BLaER1 (cell line): Measurements from ENCODE around the gene CHI3L1.

Experiments used
- H3K27ac ChIP-seq: shearing (Covaris generic); formaldehyde crosslinking; 2 replicates; pipeline ENCODE4 v1.8.1; 2022
- H3K27me3 ChIP-seq: shearing (Covaris generic); formaldehyde crosslinking; 2 replicates; pipeline ENCODE4 v1.8.1; 2022
- H3K36me3 ChIP-seq: shearing (Covaris generic); formaldehyde crosslinking; 2 replicates; pipeline ENCODE4 v1.8.1; 2022
- H3K4me1 ChIP-seq: shearing (Covaris generic); formaldehyde crosslinking; 2 replicates; pipeline ENCODE4 v1.8.1; 2022
- H3K4me2 ChIP-seq: shearing (Covaris generic); formaldehyde crosslinking; 2 replicates; pipeline ENCODE4 v1.8.1; 2022
- H3K4me3 ChIP-seq: shearing (Covaris generic); formaldehyde crosslinking; 2 replicates; pipeline ENCODE4 v1.8.1; 2022
- H3K9ac ChIP-seq: shearing (Covaris generic); formaldehyde crosslinking; 2 replicates; pipeline ENCODE4 v1.8.1; 2022
- H3K9me3 ChIP-seq: shearing (Covaris generic); formaldehyde crosslinking; 2 replicates; pipeline ENCODE4 v1.8.1; 2022
- H4K20me1 ChIP-seq: shearing (Covaris generic); formaldehyde crosslinking; 2 replicates; pipeline ENCODE4 v1.8.1; 2022
- Cebpa-rat ChIP-seq: shearing (Covaris generic); IDR thresholded peaks from 2 replicates; pipeline ENCODE4 v1.8.1; 2022

CHI3L1 gene

GRCh38 chr1:203153989-203154821, 32.3 kb downstream of the CHI3L1 start:
- Histone ChIP-seq H3K36me3 (no peaks in the 10 kb centered on the region), H3K9ac (peak overlapping the region; percentile 55), H3K9me3 (0 out of 2 replicates have a peak, but pooled peaks cover 9% of the 10 kb centered on the region), H3K4me3 (no peak overlapping the region), H3K4me1 (peaks cover 55% of the 10 kb centered on the region), H3K27me3 (no peaks in the 10 kb centered on the region), H4K20me1 (no peaks in the 10 kb centered on the region), H3K4me2 (peak overlapping the region; percentile 95), H3K27ac (peak overlapping the region; percentile 52)
- TF ChIP-seq Cebpa-rat, result no peak

GRCh38 chr1:203153051-203153988, 33.2 kb downstream of the CHI3L1 start:
- Histone ChIP-seq H3K9me3 (0 out of 2 replicates have a peak, but pooled peaks cover under 1% of the 10 kb centered on the region), H3K4me3 (no peak overlapping the region), H4K20me1 (no peaks in the 10 kb centered on the region), H3K27ac (peak overlapping the region; percentile 52), H3K4me1 (peaks cover 64% of the 10 kb centered on the region), H3K27me3 (no peaks in the 10 kb centered on the region), H3K9ac (peak overlapping the region; percentile 55), H3K36me3 (no peaks in the 10 kb centered on the region), H3K4me2 (peak overlapping the region; percentile 95)
- no peak for TF ChIP-seq Cebpa-rat

- Histone ChIP-seq H4K20me1 (no peaks in the 10 kb centered on the region), H3K4me2 (peak overlapping the region; percentile 95), H3K27ac (no peak overlapping the region; the same call in 1 of the 2 replicates), H3K4me1 (peaks cover 73% of the 10 kb centered on the region), H3K36me3 (no peaks in the 10 kb centered on the region), H3K27me3 (no peaks in the 10 kb centered on the region), H3K9me3 (no peaks in the 10 kb centered on the region), H3K4me3 (no peak overlapping the region), H3K9ac (peak overlapping the region; percentile 55; the same call in 1 of the 2 replicates)
- TF ChIP-seq Cebpa-rat, result no peak
Observed at GRCh38 chr1:203152158-203153034, 34.1 kb downstream of the CHI3L1 start.

DNA sequence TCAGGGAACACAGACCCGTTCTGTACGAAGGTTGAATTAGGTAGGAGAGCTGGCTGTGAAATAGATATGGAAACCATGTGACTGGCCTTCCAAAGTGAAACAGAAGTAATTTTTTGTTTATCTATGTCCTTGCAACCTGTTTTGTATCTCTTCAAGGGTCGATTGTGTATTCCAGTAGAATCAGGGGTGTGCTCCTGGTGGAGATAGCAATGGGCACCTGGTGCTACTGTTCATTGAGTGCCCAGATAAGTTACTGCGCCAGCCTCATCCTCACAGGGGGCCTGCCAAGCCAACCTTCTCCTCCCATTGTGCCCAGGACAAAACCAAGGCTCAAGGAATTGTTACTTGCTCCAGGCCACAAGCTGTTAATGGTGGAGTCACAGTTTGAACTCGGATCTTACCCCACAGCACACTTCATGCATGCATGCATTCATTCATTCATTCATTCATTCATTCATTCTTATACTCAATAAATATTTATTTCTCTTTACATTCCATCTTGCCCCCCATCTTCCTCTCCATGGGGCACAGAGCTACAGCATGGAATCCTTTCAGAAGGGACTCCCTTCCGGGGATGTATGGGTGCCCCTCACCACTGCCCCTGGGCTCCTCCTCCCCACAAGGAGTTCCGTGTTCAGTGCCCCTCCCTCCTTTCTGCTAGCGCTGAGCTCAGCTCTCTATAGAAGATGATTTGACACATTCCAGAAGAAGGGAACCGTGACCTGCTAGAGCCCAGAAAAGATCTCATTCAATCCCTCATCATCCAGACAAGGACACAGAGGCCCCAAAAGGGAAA, 34.9 kb downstream of the CHI3L1 start:
- peak overlapping the region; percentile 95 for H3K4me2 ChIP-seq
- H3K4me1 ChIP-seq, result peaks cover 82% of the 10 kb centered on the region

GRCh38 chr1:203150511-203151297, 35.8 kb downstream of the CHI3L1 start:
- no peaks in the 10 kb centered on the region for H3K27me3 ChIP-seq
- no peak overlapping the region for H3K4me3 ChIP-seq
- no peaks in the 10 kb centered on the region for H4K20me1 ChIP-seq
- H3K36me3 ChIP-seq, result no peaks in the 10 kb centered on the region
- H3K27ac ChIP-seq, result peak overlapping the region; percentile 35; the same call in 1 of the 2 replicates
- H3K4me1 ChIP-seq, result peaks cover 90% of the 10 kb centered on the region
- TF ChIP-seq Cebpa-rat, result no peak
- no peaks in the 10 kb centered on the region for H3K9me3 ChIP-seq
- peak overlapping the region; percentile 48 for H3K4me2 ChIP-seq
- H3K9ac ChIP-seq, result no peak overlapping the region

More for the DNA sequence above, 34.9 kb downstream of the CHI3L1 start:
- no peaks in the 10 kb centered on the region for H4K20me1 ChIP-seq
- no peak for TF ChIP-seq Cebpa-rat
- no peak overlapping the region for H3K4me3 ChIP-seq
- peak overlapping the region; percentile 8; the same call in 1 of the 2 replicates for H3K27ac ChIP-seq
- H3K9me3 ChIP-seq, result no peaks in the 10 kb centered on the region
- no peaks in the 10 kb centered on the region for H3K36me3 ChIP-seq
- no peak overlapping the region for H3K9ac ChIP-seq
- H3K27me3 ChIP-seq, result no peaks in the 10 kb centered on the region

DNA sequence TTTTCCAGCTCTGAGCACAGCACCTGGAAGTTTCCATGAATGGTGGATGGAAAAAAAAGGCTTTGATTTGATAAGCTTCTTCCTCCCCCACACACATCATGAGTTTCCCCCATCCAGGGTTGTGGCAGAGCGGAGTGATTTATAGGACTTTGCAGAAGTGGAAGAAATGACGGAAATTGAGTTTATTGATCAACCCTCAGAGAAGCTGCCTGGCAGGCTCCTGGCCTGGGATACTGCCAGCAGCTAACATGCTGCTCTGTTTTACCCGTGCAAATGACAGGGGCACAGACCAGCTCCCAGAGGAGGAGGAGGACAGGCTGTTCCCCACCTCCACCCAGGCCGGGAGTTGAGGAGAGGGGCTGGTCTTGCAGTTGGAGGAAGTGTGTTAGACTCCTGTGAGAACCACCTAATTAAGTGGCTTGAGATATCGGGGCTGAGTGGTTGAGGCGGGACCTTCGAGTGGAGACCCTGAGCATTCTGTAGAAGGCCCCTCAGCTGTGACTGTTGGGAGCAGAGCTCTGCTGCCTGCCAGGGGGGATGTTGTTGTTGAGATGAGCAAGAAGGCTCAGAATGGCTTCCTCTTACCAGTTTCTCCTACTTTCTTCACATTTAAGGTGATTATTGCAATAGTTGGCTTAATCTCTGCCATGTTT, 37.2 kb downstream of the CHI3L1 start:
- Histone ChIP-seq H3K4me3 (no peak overlapping the region), H4K20me1 (no peaks in the 10 kb centered on the region), H3K27me3 (no peaks in the 10 kb centered on the region), H3K4me1 (peaks cover 100% of the 10 kb centered on the region), H3K27ac (peak overlapping the region; percentile 24; the same call in 1 of the 2 replicates), H3K9me3 (no peaks in the 10 kb centered on the region), H3K9ac (no peak overlapping the region), H3K36me3 (no peaks in the 10 kb centered on the region), H3K4me2 (peak overlapping the region; percentile 48)
- no peak for TF ChIP-seq Cebpa-rat

GRCh38 chr1:203148579-203148978, 37.9 kb downstream of the CHI3L1 start:
- H3K4me2 ChIP-seq, result peak overlapping the region; percentile 48; the same call in 1 of the 2 replicates
- H4K20me1 ChIP-seq, result no peaks in the 10 kb centered on the region
- H3K4me1 ChIP-seq, result peaks cover 100% of the 10 kb centered on the region
- no peaks in the 10 kb centered on the region for H3K9me3 ChIP-seq
- H3K36me3 ChIP-seq, result no peaks in the 10 kb centered on the region
- no peak for TF ChIP-seq Cebpa-rat
- no peak overlapping the region for H3K4me3 ChIP-seq
- H3K27ac ChIP-seq, result no peak overlapping the region
- no peak overlapping the region for H3K9ac ChIP-seq
- H3K27me3 ChIP-seq, result no peaks in the 10 kb centered on the region
